Gastrocnemius medialis (tissue), 4 donors: Measurements from ENCODE around the gene KIAA0930. TPM values are rescaled to one million over a fixed set of nuclear protein-coding genes. Genes with fewer than 3 reads are reported as not detected.

ENCODE experiments used
- ATAC-seq, 2 donors: fragments of 150-250 bp; one replicate each; pipeline ENCODE4 v1.9.1; 2016
- DNase-seq, 2 donors: peaks; one replicate each; pipeline ENCODE4 v3.0.0-alpha.2; 2019
- H3K27ac ChIP-seq, 4 donors: fragments of 200-600 bp; sonication (generic); 1 replicate in 1 of 4; 2 replicates in 3 of 4; pipeline ENCODE4 v1.5.1; 2016 to 2018; ENCODE audit warnings: mild to moderate bottlenecking in 2 of 4, moderate library complexity in 1 of 4
- H3K27me3 ChIP-seq, 3 donors: fragments of 200-600 bp; sonication (generic) in 2 of 3; 1 replicate in 1 of 3; 2 replicates in 2 of 3; pipeline versions ENCODE4 v1.5.1 to v1.6.0; 2016 to 2019; ENCODE audit warnings: mild to moderate bottlenecking in 1 of 3, moderate library complexity in 1 of 3
- H3K36me3 ChIP-seq, 2 donors: fragments of 200-600 bp; sonication (generic) in 1 of 2; one replicate each; pipeline ENCODE4 v1.5.1; 2017 to 2018
- H3K4me1 ChIP-seq, 2 donors: fragments of 200-600 bp; sonication (generic) in 1 of 2; one replicate each; pipeline ENCODE4 v1.5.1; 2016 to 2017; ENCODE audit warnings: mild to moderate bottlenecking in 2 of 2
- H3K4me3 ChIP-seq, 4 donors: fragments of 200-600 bp; sonication (generic) in 3 of 4; 1 replicate in 1 of 4; 2 replicates in 3 of 4; pipeline ENCODE4 v1.5.1; 2016 to 2019; ENCODE audit warnings: mild to moderate bottlenecking in 2 of 4
- H3K9me3 ChIP-seq, 3 donors: fragments of 200-600 bp; sonication (generic) in 2 of 3; 1 replicate in 1 of 3; 2 replicates in 2 of 3; pipeline ENCODE4 v1.5.1; 2016 to 2019
- CTCF ChIP-seq, 5 experiments: fragments of 450-650 bp in 3 of 5; fragments of 200-600 bp in 2 of 5; sonication (generic) in 2 of 5; IDR thresholded peaks in 4 of 5; conservative IDR thresholded peaks in 1 of 5; 1 replicate in 4 of 5; 2 replicates in 1 of 5; pipeline ENCODE4 v1.5.1; 2016 to 2019; ENCODE audit warnings: antibody characterized with exemption in 5 of 5, mild to moderate bottlenecking in 3 of 5, moderate library complexity in 3 of 5
- POLR2A ChIP-seq, 2 donors: fragments of 450-650 bp; IDR thresholded peaks; one replicate each; pipeline ENCODE4 v1.6.1; 2017; ENCODE audit warnings: antibody characterized with exemption in 2 of 2, mild to moderate bottlenecking in 2 of 2, moderate library complexity in 2 of 2
- in situ Hi-C, 4 donors: fragments of 200-750 bp; cut with MboI; loops; one replicate each; pipeline versions ENCODE4 v1.15.0 to v1.8.0; 2017; ENCODE audit warnings: low sequenced_read_pairs in 4 of 4
- intact Hi-C: fragments of 100-400 bp; cut with DNase I; formaldehyde crosslinking; loops from one replicate; pipeline ENCODE4 v1.15.1; 2023; ENCODE audit warnings: low total_unique reads
- total RNA-seq, 4 donors: library from RNA; depleted of rRNA; stranded (reverse); fragments of >200 nt; gene quantifications; one replicate each; pipeline versions ENCODE4 v1.1.0 to v1.2.3, GENCODE V29; 2016

The KIAA0930 gene
- total RNA-seq, 4 donors from 2014 or later, result 45.1 to 99.9 (median 53.7) TPM

GRCh38 chr22:45273452-45274075, 32.9 kb upstream of the KIAA0930 start:
- no peaks in the 10 kb centered on the region for H3K9me3 ChIP-seq
- peaks cover 44% of the 10 kb centered on the region in 2 donors for H3K4me1 ChIP-seq
- no peak overlapping the region for H3K4me3 ChIP-seq
- H3K27me3 ChIP-seq, result no peaks in the 10 kb centered on the region
- TF ChIP-seq CTCF (IDR thresholded peaks at IDR 0.05 in 4 of 5, conservative IDR thresholded peaks at IDR 0.05 in 1 of 5), result no peak
- no peak for TF ChIP-seq POLR2A (IDR thresholded peaks at IDR 0.05)
- in situ Hi-C loops, result no loop called here
- peak overlapping the region; percentile 88 to 100 (median 93) for H3K27ac ChIP-seq
- H3K36me3 ChIP-seq, result no peaks in the 10 kb centered on the region
- no peak for ATAC-seq
- no peak for DNase-seq
- intact Hi-C loops, result loop anchor here (2.0 to 10.0 kb wide), 2 partner anchors 35 to 401 kb away; partner anchors contain the start of genes ATXN10 and FAM118A

GRCh38 chr22:45272498-45272897, 31.8 kb upstream of the KIAA0930 start:
- Histone ChIP-seq H3K4me1 (peaks cover 44 to 45% of the 10 kb centered on the region in 2 donors), H3K4me3 (no peak overlapping the region), H3K27me3 (no peaks in the 10 kb centered on the region), H3K27ac (peak overlapping the region; percentile 88 to 100 (median 93)), H3K9me3 (no peaks in the 10 kb centered on the region), H3K36me3 (no peaks in the 10 kb centered on the region)
- DNase-seq (no peak), ATAC-seq (no peak)
- no peak for TF ChIP-seq CTCF (IDR thresholded peaks at IDR 0.05 in 4 of 5, conservative IDR thresholded peaks at IDR 0.05 in 1 of 5)
- intact Hi-C loops (loop anchor here (2.0 to 10.0 kb wide), 2 partner anchors 36 to 402 kb away; partner anchors contain the start of genes ATXN10 and FAM118A), in situ Hi-C loops (no loop called here)

GRCh38 chr22:45271667-45272201, 31.0 kb upstream of the KIAA0930 start:
- no peaks in the 10 kb centered on the region for H3K27me3 ChIP-seq
- peak overlapping the region; percentile 88 to 100 (median 93) for H3K27ac ChIP-seq
- peak in 1 of 2 donors; percentile 49 for TF ChIP-seq POLR2A (IDR thresholded peaks at IDR 0.05)
- TF ChIP-seq CTCF (IDR thresholded peaks at IDR 0.05 in 4 of 5, conservative IDR thresholded peaks at IDR 0.05 in 1 of 5), result no peak
- peak; percentile 92 to 94 for ATAC-seq
- H3K36me3 ChIP-seq, result no peaks in the 10 kb centered on the region
- peak; percentile 88 to 90 for DNase-seq
- no peaks in the 10 kb centered on the region for H3K9me3 ChIP-seq
- in situ Hi-C loops, result no loop called here
- intact Hi-C loops, result loop anchor here (2.0 to 10.0 kb wide), 3 partner anchors 37 to 403 kb away; partner anchors contain the start of genes ATXN10 and FAM118A
- H3K4me1 ChIP-seq, result peaks cover 44 to 45% of the 10 kb centered on the region in 2 donors
- H3K4me3 ChIP-seq, result no peak overlapping the region

GRCh38 chr22:45270095-45271020, 29.7 kb upstream of the KIAA0930 start:
- in situ Hi-C loops, result no loop called here
- TF ChIP-seq POLR2A (IDR thresholded peaks at IDR 0.05) (no peak), CTCF (IDR thresholded peaks at IDR 0.05 in 4 of 5, conservative IDR thresholded peaks at IDR 0.05 in 1 of 5) (no peak)

More at GRCh38 chr22:45270095-45271020, 29.7 kb upstream of the KIAA0930 start:
- Histone ChIP-seq H3K27ac (peak overlapping the region; percentile 88 to 100 (median 93)), H3K4me3 (no peak overlapping the region), H3K4me1 (peaks cover 44 to 45% of the 10 kb centered on the region in 2 donors), H3K9me3 (no peaks in the 10 kb centered on the region), H3K36me3 (no peaks in the 10 kb centered on the region), H3K27me3 (no peaks in the 10 kb centered on the region)
- no peak for ATAC-seq
- intact Hi-C loops, result loop anchor here (2.0 to 10.0 kb wide), 2 partner anchors 66 to 404 kb away; partner anchors contain the start of gene ATXN10
- DNase-seq, result no peak
